Muscle layer of colon (tissue), 2 donors: ENCODE data around the gene FBXW11.

Experiments used
- H3K27ac ChIP-seq: one replicate; pipeline ENCODE4 v1.7.0; 2013; ENCODE audit warnings: low read depth, mild to moderate bottlenecking, low read length, moderate library complexity
- H3K27me3 ChIP-seq, 2 donors: one replicate each; pipeline ENCODE4 v1.7.0; 2013; ENCODE audit warnings: low read length in 2 of 2, mild to moderate bottlenecking in 2 of 2; ENCODE audit not compliant: insufficient read depth in 2 of 2, control insufficient read depth in 1 of 2
- H3K36me3 ChIP-seq: one replicate; pipeline ENCODE4 v1.7.0; 2013; ENCODE audit warnings: mild to moderate bottlenecking, low read length; ENCODE audit not compliant: insufficient read depth
- H3K4me1 ChIP-seq: one replicate; pipeline ENCODE4 v1.7.0; 2013; ENCODE audit warnings: mild to moderate bottlenecking, low read length; ENCODE audit not compliant: insufficient read depth
- H3K4me3 ChIP-seq, 2 donors: one replicate each; pipeline ENCODE4 v1.7.0; 2013; ENCODE audit warnings: low read length in 2 of 2, low read depth in 1 of 2, mild to moderate bottlenecking in 1 of 2, moderate library complexity in 1 of 2
- H3K9ac ChIP-seq: one replicate; pipeline ENCODE4 v1.7.0; 2013; ENCODE audit warnings: low read length
- H3K9me3 ChIP-seq: one replicate; pipeline ENCODE4 v1.7.0; 2013; ENCODE audit warnings: mild to moderate bottlenecking, low read length
- donor health status: abdominal sarcoma.
- donor health status: Adenocarcinoma of cecum.

Gene FBXW11

GRCh38 chr5:171855798-171856763, 150.4 kb downstream of the FBXW11 start:
- H3K9me3 ChIP-seq: no peaks in the 10 kb centered on the region
- H3K9ac ChIP-seq: no peak overlapping the region
- no peaks in the 10 kb centered on the region for H3K36me3 ChIP-seq
- no peaks in the 10 kb centered on the region for H3K27me3 ChIP-seq
- H3K4me1 ChIP-seq: no peaks in the 10 kb centered on the region
- no peak overlapping the region for H3K27ac ChIP-seq
- no peak overlapping the region for H3K4me3 ChIP-seq

- H3K4me1 ChIP-seq: no peaks in the 10 kb centered on the region
Observed at GRCh38 chr5:171855265-171855664, 151.2 kb downstream of the FBXW11 start.

DNA sequence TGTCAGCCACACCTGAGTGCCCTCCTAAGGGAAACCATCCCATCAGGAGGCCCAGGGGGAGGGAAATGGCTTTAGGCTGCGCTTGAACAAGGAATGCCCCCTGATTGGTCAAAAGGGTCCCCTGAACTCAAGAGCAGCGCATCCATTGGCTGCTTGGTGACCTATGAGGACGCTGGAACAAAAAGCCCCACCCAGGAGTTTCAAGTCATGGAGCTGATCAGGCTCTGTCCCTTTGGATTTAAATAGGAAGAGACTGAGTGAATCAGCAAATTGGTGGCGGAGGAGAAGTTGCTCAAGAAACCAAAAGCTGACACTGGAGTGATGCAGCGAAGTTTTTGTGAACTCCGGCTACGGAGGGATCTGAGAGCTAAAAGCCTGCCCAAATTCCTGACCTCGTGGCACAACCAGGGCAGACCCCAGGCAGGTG, 154.2 kb downstream of the FBXW11 start:
- Histone ChIP-seq H3K27ac (no peak overlapping the region), H3K27me3 (no peaks in the 10 kb centered on the region), H3K9me3 (no peaks in the 10 kb centered on the region), H3K4me1 (no peaks in the 10 kb centered on the region), H3K4me3 (no peak overlapping the region), H3K9ac (no peak overlapping the region), H3K36me3 (no peaks in the 10 kb centered on the region)

More at GRCh38 chr5:171855265-171855664, 151.2 kb downstream of the FBXW11 start:
- H3K27ac ChIP-seq: no peak overlapping the region
- no peak overlapping the region for H3K4me3 ChIP-seq
- no peaks in the 10 kb centered on the region for H3K9me3 ChIP-seq
- H3K27me3 ChIP-seq: no peaks in the 10 kb centered on the region
- no peak overlapping the region for H3K9ac ChIP-seq
- no peaks in the 10 kb centered on the region for H3K36me3 ChIP-seq

GRCh38 chr5:171851251-171851650, 155.2 kb downstream of the FBXW11 start:
- no peaks in the 10 kb centered on the region for H3K9me3 ChIP-seq
- H3K4me3 ChIP-seq: no peak overlapping the region
- H3K27ac ChIP-seq: no peak overlapping the region
- no peaks in the 10 kb centered on the region for H3K4me1 ChIP-seq
- no peak overlapping the region for H3K9ac ChIP-seq
- no peaks in the 10 kb centered on the region for H3K36me3 ChIP-seq
- no peaks in the 10 kb centered on the region for H3K27me3 ChIP-seq

DNA sequence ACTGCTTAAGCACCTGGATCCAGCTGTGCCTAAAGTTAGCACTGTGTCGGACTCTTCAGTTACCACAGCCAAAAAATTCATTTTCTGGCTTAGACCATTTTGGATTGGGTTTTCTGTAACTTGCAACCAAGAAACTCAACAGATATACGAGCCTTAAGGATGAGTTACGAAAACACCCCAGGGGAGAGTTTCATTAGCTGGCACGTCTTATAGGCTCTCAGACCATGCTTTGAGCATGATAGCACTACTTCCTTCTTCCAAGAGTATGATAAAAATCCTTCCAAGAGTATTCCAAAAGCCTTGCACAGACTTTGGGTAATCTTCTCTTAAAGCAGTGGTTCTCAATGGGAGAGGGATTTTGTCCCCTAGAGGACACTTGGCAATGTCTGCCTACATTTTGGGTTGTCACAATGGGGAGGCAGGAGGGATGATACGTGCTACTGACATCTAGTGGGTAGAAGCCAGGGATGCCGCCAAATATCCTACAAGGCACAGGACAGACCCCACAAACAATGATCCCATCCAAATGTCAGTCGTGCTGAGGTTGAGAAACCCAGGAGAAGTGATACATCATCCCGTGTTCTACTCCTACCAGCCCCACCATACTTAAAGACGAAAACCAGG, 156.0 kb downstream of the FBXW11 start:
- no peak overlapping the region for H3K4me3 ChIP-seq
- no peak overlapping the region for H3K9ac ChIP-seq
- H3K4me1 ChIP-seq: no peaks in the 10 kb centered on the region
- H3K36me3 ChIP-seq: no peaks in the 10 kb centered on the region
- H3K27me3 ChIP-seq: no peaks in the 10 kb centered on the region
- H3K27ac ChIP-seq: no peak overlapping the region
- H3K9me3 ChIP-seq: no peaks in the 10 kb centered on the region

DNA sequence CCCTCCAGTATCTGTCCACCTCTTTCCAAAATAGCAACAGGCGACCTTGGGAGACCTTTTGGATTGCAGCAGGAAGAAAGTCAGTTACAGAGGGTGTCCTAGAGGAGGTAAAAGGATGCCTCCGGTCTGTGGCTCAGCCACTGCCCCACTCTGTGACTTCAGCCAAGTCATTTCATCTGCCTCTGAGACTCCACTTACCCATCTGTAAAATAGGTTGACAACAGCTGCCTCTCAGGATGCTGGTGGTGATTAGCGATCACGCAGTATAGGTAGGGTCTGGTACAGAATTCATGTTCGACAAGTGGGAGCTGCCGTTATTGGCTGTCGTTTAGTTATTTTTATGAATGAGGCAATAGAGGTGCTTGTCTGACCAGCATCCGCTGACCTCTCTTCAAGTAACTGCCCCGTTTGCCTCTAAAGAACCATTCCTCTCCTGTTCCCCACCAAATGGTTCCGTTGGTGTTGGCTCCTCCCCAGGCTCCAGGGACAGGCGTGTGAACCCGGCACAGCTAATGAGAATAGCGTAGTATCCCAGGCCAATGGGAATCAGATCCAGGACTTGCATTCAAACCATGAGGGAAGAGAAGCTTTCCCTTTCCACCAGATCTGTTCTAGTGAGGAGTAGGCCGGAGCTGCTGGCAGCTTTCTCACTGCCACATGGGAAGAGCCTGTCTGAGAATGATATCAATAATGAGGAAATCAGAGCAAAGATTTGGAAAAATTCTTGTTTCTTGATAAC, 156.7 kb downstream of the FBXW11 start:
- Histone ChIP-seq H3K36me3 (no peaks in the 10 kb centered on the region), H3K27ac (no peak overlapping the region), H3K9ac (no peak overlapping the region), H3K27me3 (no peaks in the 10 kb centered on the region), H3K4me3 (no peak overlapping the region), H3K4me1 (no peaks in the 10 kb centered on the region), H3K9me3 (no peaks in the 10 kb centered on the region)

DNA sequence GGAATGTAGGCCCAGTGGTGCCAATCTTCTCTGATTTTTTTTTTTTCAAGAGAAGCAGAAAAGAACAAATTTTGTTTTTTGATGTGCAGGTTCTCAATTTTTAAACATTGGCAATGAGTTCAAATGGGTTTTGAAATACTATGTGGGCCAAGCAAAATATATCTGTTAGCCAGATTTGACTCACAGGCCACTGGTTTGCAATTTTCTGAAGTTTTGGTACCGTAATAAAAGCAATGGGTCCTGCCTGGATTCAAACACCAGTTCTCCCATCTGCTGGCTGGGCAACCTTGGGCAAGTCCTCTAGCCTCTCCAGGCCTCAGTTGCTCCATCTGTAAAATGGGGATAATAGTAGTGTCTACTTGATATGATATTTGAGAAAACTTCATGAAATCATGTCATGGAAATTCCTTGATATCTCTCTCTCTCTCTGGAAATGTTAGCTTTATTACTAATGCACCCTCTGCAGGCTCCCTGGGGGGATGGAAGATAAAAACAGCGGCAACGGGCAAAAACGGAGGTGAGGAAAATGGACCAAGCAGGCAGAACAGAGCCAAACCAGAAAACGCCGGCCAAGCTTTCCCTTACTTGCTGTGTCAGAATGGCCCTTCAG, 157.4 kb downstream of the FBXW11 start:
- H3K9ac ChIP-seq: no peak overlapping the region
- no peaks in the 10 kb centered on the region for H3K9me3 ChIP-seq
- no peaks in the 10 kb centered on the region for H3K4me1 ChIP-seq
- H3K36me3 ChIP-seq: no peaks in the 10 kb centered on the region
- H3K4me3 ChIP-seq: no peak overlapping the region
- H3K27ac ChIP-seq: no peak overlapping the region
- H3K27me3 ChIP-seq: no peaks in the 10 kb centered on the region

DNA sequence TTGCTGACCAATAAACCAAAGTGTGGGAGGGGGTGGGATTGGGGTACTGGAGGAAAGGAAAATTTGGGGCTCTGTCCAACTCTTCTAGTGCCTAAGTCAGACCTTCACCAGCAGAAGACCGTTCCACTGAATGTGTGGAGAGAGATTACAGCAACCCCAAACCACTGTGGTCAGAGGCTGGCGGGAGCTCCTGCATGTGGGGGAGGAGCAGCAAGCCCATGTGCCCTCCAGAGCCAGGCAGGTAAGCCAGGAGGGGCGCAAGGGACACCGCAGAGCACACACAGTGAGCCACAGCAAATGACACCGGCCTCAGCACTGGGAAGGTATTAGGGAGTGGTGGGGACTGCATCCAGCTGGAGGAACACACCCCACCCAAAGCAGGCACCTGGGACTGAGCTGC, 158.0 kb downstream of the FBXW11 start:
- no peaks in the 10 kb centered on the region for H3K27me3 ChIP-seq
- no peaks in the 10 kb centered on the region for H3K36me3 ChIP-seq
- no peaks in the 10 kb centered on the region for H3K4me1 ChIP-seq
- H3K9ac ChIP-seq: no peak overlapping the region
- H3K9me3 ChIP-seq: no peaks in the 10 kb centered on the region
- no peak overlapping the region for H3K4me3 ChIP-seq
- H3K27ac ChIP-seq: no peak overlapping the region

DNA sequence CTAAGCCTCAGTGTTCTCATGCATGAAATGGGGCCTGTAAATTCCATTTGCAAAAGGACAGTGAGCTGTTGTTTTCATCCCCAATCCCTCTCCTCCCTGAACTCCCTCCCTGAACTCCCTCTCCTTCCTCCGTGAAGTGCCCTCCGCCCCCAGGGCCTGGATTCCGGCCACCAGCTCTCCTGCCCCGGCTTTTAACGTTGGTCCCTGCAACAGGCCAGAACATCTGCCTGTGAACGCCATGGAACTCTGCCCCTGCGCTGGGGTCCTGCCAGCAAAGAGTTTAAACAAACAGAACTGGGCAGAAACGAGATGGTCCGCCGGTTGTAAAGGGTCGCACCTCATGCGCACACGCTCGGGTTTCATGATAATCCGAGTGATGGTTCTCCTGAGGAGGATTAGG, 158.4 kb downstream of the FBXW11 start:
- no peaks in the 10 kb centered on the region for H3K27me3 ChIP-seq
- no peak overlapping the region for H3K4me3 ChIP-seq
- no peak overlapping the region for H3K27ac ChIP-seq
- H3K9ac ChIP-seq: no peak overlapping the region
- H3K9me3 ChIP-seq: no peaks in the 10 kb centered on the region
- H3K4me1 ChIP-seq: no peaks in the 10 kb centered on the region
- no peaks in the 10 kb centered on the region for H3K36me3 ChIP-seq

DNA sequence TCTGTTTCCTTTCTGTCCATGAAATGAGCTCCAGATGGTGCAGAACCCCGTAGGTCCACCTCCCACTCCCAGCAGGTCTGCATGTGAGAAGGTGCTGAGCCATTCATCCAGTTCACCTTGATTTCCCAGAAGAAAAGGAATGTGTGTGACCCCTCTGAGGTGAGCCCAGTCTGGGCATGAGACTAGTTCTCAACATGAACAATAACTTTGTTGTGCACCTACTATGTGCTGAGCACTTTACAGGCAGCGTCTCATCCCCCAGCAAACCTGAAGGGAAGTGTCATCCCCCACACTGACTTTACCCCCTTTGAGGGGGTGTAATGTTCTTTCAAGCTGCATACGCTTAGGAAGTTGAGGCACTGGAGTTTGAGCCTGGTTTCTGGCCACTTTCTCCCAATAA, 159.4 kb downstream of the FBXW11 start:
- Histone ChIP-seq H3K9ac (no peak overlapping the region), H3K36me3 (no peaks in the 10 kb centered on the region), H3K27ac (no peak overlapping the region), H3K4me1 (no peaks in the 10 kb centered on the region), H3K4me3 (no peak overlapping the region), H3K9me3 (no peaks in the 10 kb centered on the region), H3K27me3 (no peaks in the 10 kb centered on the region)

- Histone ChIP-seq H3K4me3 (no peak overlapping the region), H3K4me1 (no peaks in the 10 kb centered on the region), H3K9me3 (no peaks in the 10 kb centered on the region), H3K27ac (no peak overlapping the region), H3K27me3 (no peaks in the 10 kb centered on the region), H3K36me3 (no peaks in the 10 kb centered on the region), H3K9ac (no peak overlapping the region)
Observed at GRCh38 chr5:171846323-171846722, 160.1 kb downstream of the FBXW11 start.
